GM21737 (cell line): Measurements from ENCODE around the gene EP400.
"Not testable (repeated sequence)": the region's sequence is repeated elsewhere in the genome, so short reads cannot be mapped to it uniquely, and the experiment has no call there.

Experiments used
- ATAC-seq: cut with Tn5 transposase; IDR thresholded peaks from one replicate; pipeline ENCODE4 v1.9.1; 2021; ENCODE audit warnings: mild to moderate bottlenecking, moderate library complexity; ENCODE audit not compliant: unreplicated experiment

Gene EP400

DNA sequence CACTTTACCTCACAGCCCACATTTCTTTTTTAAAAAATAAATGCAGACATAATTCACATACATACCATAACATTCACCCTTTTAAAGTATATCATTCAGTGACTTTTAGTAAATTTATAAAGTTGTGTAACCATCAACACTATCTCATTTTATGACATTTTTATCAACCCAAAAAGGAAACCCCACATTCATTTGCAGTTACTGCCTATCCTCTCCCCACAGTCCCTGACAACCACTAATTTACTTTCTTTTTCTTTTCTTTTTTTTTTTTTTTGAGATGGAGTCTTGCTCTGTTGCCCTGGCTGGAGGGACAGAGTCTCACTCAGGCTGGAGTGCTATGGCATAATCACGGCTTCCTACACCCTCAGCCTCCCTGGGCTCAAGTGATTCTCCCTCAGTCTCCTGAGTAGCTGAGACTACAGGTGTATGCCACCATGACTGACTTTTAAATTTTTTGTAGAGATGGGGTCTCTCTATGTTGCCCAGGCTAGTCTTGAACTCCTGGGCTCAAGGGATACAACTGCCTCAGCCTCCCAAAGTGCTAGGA, 1.5 kb upstream of the EP400 start:
- ATAC-seq = no peak

DNA sequence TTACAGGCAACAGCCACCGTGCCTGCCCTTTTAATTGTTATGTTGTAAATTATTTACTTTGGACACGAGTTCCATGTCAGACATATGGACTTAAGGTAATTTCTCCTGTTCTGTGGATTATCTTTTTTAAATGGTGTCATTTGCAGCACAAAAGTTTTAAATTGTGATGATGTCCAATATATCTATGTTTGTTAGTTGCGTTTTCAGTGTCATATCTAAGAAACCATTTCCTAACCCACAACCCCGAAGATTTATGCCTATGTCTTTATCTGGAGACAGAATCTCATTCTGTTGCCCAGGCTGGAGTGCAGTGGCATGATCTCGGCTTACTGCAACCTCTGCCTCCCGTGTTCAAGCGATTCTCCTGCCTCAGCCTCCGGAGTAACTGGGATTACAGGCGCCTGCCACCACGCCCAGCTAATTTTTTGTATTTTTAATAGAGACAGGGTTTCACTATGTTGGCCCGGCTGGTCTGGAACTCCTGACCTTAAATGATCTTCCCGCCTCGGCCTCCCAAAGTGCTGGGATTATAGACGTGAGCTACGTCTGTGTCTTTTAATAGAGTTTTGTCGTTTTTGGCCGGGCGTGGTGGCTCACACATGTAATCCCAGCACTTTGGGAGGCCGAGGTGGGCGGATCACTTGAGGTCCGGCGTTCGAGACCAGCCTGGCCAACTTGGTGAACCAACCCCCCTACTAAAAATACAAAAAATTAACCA, 870 bp upstream of the EP400 start:
- ATAC-seq = not testable (repeated sequence)

DNA sequence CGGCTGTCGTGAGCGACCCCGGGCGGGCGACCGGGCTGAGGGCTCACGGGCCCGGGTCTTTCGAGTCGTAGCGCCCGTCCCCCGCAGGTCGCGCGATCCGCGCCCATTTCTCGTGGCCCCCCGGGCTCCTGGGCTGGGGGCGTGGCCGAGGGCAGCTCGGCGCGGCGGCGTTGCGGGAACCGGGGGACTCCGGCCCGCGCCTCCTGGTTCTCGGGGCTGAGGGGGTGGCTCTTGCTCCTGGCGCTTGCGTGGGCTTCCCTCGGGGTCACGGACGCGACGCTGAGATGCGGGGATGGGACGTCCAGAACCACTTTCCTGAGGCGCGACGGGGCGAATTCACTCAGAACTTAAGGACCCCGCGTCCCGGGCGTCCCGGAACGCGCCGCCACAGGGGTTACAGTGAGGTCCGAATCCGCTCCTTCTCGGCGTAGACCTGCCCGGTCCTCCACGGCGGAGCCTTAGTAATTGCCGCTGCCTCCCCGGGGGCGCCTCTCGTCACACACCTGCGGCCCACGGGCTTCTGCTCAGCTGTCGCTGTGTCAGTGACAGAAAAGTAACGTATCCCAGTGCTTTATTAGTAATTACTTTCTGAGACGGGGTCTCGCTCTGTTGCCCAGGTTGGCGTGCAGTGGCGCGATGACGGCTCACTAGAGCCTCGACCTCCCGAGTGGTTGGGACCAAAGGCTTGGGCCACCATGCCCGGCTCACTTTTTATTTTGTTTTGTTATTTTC, 606 bp downstream of the EP400 start:
- ATAC-seq = peak; percentile 27

DNA sequence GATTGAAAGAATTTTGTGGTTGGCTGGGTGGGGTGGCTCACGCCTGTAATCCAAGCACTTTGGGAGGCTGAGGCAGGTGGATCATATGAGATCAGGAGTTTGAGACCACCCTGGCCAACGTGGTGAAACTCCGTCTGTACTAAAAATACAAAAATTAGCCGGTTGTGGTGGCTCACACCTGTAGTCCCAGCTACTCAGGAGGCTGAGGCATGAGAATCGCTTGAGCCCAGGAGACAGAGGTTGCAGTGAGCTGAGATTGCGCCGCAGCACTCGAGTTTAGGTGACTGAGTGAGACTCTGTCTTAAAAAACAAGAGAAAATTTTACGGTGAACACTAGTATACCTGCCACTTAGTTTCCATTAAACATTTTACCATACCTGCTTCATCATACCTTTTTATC, 4.1 kb downstream of the EP400 start:
- ATAC-seq = not testable (repeated sequence)

DNA sequence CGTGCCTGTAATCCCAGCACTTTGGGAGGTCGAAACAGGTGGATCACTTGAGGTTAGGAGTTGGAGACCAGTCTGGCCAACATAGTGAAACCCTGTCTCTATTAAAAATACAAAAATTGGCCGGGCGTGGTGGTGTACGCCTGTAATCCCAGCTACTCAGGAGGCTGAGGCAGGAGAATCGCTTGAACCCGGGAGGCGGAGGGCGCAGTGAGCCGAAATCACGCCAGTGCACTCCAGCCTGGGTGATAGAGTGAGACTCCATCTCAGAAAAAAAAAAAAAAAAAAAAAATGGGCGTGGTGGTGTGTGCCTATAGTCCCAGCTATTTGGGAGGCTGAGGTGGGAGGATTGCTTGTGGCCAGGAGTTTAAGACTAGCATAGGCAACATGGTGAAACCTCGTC, 4.7 kb downstream of the EP400 start:
- ATAC-seq = not testable (repeated sequence)

DNA sequence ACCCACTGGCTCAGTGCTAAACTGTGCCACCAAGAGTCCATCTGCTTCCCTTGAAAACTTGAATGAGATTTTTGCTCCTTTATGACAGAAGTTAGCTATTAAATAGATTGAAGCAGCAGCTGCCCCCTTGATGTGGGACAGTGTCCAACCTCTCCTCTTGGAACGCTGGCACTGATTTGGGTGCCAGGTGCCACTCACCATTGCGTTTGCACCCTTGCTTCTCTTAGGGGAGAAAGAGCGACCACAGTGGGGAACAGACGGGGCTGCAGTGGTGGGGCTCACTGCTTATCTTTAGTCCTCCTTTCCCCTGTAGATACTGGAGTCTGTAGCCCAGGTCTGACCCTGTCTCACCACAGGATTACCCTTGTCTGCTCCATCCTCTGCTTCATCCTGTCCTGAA, 9.4 kb downstream of the EP400 start:
- no peak for ATAC-seq

DNA sequence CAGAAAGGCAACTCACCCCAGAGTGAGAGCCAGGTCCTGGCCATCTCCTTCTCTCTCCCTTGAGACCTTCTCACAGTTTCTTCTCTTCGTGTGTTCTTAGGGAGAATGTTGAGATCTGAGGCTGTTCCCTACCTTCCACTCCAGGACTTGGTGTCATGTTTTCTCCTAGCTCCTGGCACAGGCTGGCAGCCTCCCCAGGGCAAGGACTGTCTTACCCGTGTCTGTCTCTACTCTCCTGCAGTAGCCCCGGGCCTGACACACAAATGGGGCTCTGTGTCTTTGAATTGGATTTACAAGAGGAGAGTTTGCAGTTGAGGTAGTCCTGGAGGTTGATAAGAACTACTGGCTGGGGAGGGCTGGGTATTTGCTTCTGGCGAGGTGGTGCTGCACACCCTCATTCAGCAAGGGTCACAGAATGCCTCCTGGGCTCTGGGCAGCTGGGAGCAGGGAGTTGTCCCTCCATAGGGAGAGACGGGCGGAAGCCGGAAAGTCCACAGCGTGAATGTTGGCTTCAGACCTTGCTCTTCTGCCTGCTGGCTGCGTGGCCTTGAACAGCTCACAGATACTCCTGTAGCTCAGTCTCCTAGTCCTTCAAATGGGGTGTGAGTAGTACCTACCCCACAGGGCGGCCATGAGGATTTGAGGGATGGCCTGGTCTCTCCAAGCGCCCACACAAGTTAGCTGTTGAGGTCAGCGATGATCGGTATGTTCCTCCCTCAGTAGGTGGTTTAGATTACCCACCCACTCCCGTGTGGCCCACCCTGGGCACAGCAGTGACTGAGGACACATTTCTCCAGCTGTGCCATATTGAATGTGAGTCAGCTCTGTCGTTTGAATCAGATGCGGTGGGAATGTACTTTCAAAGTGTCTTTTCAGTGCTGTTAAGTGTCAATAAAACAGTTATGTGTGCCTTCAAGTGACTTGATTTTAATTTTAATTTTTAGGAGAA, 10.2 kb downstream of the EP400 start:
- no peak for ATAC-seq

DNA sequence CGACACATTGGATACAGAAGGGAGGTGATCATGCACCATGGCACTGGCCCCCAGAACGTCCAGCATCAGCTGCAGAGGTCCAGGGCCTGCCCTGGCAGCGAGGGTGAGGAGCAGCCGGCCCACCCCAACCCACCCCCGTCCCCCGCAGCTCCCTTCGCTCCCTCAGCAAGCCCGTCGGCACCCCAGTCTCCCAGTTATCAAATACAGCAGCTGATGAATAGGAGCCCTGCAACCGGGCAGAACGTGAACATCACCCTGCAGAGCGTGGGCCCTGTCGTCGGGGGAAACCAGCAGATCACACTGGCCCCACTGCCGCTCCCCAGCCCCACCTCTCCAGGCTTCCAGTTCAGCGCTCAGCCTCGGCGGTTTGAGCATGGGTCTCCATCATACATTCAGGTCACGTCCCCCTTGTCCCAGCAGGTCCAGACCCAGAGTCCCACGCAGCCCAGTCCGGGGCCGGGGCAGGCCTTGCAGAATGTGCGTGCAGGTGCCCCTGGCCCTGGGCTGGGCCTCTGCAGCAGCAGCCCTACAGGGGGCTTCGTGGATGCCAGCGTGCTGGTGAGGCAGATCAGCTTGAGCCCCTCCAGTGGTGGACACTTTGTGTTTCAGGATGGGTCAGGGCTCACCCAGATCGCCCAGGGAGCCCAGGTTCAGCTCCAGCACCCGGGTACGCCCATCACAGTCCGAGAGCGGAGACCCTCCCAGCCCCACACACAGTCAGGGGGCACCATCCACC, 11.0 kb downstream of the EP400 start:
- ATAC-seq = not testable (repeated sequence)

DNA sequence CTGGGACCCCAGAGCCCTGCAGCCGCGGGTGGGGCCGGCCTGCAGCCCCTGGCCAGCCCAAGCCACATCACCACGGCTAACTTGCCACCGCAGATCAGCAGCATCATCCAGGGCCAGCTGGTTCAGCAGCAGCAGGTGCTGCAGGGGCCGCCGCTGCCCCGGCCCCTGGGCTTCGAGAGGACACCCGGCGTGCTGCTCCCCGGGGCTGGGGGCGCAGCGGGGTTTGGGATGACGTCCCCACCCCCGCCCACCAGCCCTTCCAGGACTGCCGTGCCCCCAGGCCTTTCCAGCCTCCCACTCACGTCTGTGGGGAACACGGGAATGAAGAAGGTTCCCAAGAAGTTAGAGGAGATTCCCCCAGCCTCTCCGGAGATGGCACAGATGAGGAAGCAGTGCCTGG, 11.6 kb downstream of the EP400 start:
- not testable (repeated sequence) for ATAC-seq

DNA sequence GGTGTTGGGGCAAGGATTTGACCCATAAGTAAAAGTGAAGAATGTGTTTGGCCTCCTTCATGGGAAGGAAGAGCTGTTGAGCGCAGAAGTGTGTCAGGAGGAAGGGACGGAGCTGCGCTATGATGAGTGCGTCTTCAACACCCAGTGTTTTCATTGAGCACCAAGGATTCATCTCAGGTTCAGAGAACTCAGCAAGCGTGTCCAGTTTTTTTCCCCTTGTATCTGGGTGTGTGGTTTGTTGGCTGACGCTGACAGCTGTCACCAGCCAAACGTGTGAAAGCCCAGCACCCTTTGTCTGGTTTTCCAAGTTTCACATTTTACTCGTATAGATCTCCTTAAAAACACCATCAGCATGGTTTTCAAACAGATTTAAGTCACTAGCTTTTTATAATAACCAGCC, 12.3 kb downstream of the EP400 start:
- ATAC-seq = no peak

DNA sequence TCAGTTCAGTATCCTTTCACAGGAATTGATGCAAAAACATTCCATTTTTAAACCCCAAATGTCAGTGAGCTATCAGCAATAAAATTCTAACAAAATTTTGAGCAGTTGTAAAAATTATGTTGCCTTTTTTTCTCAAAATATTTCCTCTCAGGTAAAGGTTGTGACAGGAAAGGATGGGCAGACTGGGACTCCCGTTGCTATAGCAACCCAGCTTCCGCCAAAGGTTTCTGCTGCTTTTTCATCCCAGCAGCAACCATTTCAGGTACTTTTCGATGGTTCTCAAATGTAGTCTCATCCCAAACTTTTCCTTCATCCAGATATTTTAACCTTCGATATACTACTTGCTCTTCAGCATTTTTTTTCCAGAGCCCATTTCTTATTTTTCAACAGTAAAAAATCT, 13.6 kb downstream of the EP400 start:
- ATAC-seq = no peak

DNA sequence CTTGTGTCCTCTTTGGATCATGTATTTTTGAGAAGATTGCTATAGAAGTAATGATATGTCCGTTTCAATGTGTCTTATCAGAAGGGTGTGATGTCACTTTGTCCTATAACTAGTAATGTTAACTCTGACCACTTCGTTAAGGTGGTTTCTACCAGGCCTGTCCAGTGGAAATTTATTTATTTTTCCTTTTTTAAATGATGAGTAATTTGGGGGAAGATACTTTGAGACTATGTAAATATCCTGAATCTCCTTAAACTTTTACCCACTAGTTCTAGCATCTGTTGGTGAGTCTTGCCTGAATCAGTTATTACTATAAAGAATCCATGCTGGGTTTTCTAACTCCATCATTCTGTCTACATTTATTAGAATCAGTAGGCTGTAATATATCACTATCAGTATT, 15.3 kb downstream of the EP400 start:
- ATAC-seq = no peak

DNA sequence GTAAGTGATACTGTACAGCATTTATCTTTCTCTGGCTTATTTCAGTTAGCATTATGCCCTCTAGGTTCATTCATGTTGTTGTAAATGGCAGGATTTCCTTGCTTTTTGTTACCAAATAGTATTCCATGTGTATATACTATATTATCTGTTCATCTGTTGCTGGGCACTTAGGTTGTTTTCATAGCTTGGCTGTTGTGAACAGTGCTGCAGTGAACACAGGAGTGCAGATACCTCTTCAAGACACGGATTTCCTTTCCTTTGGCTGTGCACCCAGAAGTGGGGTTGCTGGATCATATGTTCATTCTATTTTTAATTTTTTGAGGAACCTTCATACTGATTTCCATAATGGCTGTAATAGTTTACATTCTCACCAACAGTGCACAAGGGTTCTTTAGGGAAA, 21.5 kb downstream of the EP400 start:
- no peak for ATAC-seq

DNA sequence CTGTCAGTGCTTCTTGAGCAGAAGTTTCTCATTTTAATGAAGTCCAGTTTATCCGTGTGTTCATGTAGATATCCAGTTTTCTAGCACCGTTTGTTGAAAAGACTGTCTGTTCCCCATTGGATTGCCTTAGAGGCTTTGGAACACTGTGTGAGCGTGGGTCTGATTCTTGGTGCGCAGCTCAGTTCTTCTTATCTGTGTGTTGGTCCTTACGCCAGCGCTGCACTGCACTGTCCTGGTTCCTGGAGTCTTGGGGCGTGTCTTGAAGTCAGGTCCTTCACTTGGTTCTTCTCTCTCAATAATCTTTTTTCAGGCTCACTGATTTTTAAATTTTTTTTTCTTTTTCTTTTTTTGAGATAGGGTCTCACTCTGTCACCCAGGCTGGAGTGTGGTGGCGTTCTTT, 25.5 kb downstream of the EP400 start:
- no peak for ATAC-seq

DNA sequence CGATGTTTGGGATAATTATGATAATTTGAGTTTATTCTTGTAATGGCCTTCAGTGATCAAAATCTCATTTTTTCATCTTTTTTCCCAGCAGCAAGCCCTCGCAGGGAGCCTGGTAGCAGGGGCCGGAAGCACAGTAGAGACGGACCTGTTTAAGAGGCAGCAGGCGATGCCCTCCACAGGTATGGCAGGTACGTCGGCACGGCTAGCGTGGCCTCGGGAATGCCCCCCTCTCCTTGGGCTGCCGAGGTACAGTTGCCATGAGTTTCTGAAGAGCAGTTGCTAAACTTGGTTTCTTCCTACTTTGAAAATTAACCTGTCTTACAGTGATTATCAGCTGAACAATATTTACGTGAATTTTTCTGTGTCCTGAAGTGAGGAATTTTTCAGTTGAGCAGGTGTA, 29.9 kb downstream of the EP400 start:
- no peak for ATAC-seq

DNA sequence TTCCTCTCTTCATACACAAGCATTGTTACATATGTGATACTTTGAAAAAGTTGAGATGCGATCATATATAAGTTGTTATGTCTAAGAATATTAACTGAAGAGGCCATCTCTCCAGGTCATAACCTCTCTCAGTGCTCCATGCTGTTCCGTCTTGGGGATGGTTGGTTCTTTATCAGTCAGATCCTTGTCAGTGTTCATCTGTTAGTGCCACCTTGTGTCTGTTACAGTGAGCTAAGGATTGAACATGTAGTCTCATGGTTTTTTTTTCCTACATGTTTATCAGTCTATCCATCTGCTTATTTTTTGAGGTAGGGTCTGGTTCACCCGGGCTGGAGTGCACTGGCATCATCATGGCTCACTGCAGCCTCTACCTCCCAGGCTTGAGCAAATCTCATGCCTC, 30.5 kb downstream of the EP400 start:
- ATAC-seq = no peak

DNA sequence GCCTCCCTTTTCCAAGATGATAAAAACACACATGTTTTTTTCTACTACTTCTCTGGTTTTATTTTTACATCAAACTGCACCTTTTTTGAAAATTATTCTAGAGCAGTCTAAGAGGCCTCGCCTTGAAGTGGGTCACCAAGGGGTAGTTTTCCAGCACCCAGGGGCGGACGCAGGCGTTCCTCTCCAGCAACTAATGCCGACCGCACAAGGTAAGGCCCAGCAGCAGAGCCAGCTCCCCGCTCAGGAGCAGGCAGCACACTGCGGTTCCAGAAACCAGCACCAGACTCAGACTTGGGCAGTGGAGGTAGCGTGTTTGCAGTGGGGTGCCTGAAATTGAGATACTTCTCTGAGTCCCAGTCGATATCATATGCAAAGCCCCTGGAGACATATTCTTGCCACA, 31.6 kb downstream of the EP400 start:
- ATAC-seq = no peak

DNA sequence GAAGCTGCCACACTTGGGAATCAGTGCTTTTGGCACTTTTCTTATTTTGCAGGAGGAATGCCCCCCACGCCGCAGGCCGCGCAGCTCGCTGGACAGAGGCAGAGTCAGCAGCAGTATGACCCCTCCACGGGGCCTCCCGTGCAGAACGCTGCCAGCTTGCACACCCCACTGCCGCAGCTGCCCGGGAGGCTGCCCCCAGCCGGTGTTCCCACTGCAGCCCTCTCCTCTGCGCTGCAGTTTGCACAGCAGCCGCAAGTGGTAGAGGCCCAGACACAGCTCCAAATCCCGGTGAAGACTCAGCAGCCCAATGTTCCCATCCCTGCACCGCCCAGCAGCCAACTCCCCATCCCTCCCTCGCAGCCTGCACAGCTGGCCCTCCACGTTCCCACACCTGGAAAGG, 32.3 kb downstream of the EP400 start:
- no peak for ATAC-seq

DNA sequence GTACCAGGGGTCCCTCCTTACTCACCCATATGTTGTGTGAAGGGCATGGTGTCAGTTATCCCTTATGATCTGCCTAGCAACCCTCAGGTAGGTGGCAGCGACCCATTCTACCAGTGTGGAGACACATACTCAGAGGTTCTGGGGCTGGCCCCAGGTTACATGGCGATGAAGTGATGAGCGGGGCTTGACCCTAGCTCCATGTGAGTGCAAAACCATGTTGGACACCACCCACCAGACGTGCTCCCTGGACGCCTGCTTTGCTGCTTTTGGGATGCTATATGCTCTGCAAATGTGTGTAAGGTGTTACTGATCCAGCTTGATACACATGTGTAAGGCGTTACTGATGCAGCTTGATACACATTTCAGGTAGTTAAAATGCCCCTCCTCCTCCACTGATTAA, 33.3 kb downstream of the EP400 start:
- no peak for ATAC-seq

DNA sequence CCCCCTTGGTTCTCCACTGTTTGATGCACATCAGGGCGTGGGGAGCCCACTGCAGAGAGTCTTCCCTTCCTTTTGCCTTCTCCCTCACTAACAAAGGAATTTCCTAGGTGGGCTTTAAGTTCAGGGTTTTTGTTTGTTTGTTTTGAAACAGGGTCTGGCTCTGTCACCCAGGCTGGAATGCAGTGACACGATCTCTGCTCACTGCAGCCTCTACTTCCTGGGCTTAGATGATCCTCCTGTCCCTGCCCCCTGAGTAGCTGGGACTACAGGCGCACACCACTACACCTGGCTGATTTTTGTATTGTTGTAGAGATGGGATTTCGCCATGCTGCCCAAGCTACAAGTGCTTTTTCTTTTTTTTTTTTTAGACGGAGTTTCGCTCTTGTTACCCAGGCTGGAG, 33.8 kb downstream of the EP400 start:
- ATAC-seq = no peak

DNA sequence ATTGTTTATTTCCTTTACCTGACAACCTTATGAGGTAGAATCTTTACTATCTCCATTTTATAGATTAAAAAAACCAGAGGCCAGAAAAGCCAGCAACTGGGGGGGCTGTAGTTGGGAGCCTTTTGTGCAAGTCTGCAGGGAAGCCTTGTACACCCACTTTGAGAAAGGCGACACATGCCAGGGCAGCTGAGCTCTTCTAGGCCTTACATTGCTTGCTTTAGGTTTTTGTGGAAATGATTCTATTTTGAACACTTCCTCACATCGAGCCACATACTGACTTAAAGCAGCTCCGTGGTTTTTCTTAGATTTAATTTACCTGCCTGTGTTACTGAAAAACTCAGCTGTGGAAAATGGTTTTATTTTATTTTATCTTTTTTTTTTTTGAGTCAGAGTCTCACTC, 34.6 kb downstream of the EP400 start:
- ATAC-seq = no peak
